HT-29 (cell line): ENCODE results near the gene ELP6. TPM values are rescaled to one million over a fixed set of nuclear protein-coding genes. Genes with fewer than 3 reads are reported as not detected.
"Not testable (repeated sequence)": the region's sequence is repeated elsewhere in the genome, so short reads cannot be mapped to it uniquely, and the experiment has no call there.

Experiments
- DNase-seq: peaks from one replicate; pipeline ENCODE4 v3.0.0-alpha.2; 2015; ENCODE audit warnings: low spot score
- small RNA-seq: library from RNA; depleted of rRNA; stranded (forward); fragments of <200 nt; gene quantifications from one replicate; pipeline ENCODE3, GENCODE V24; 2014
- total RNA-seq: library from RNA; depleted of rRNA; stranded (reverse); fragments of >200 nt; shearing (Covaris generic); gene quantifications from 2 replicates; pipeline ENCODE4 v1.2.3, GENCODE V29; 2014; rRNA removed

ELP6 gene
- total RNA-seq, 1 experiment from 2014 or later = 41.2 TPM

GRCh38 chr3:47464588-47464987 lies 48.9 kb downstream of the ELP6 start:
- DNase-seq = no peak

GRCh38 chr3:47459534-47460085 lies 53.9 kb downstream of the ELP6 start:
- not testable (repeated sequence) for DNase-seq

GRCh38 chr3:47456984-47457383 lies 56.5 kb downstream of the ELP6 start:
- DNase-seq = no peak

GRCh38 chr3:47455806-47456452 lies 57.6 kb downstream of the ELP6 start:
- no peak for DNase-seq

- DNase-seq = no peak
Observed at GRCh38 chr3:47452453-47453215, 60.9 kb downstream of the ELP6 start.

Small RNA genes lying within 50 kb of the gene (small RNA-seq; reads per million reads assigned to genes)
- gene AC099778.2 = not detected
- not detected for gene RN7SL870P

Other genes with a start within 250 kb of the ELP6 start
- gene KIF9, start 230.9 kb downstream of the ELP6 start, total RNA-seq = 28.7 and 31.7 TPM in 2 replicates
- 11.5 TPM in 2 replicates for gene KLHL18, start 230.8 kb downstream of the ELP6 start, total RNA-seq
- gene PTPN23, start 132.7 kb downstream of the ELP6 start, total RNA-seq = 13.9 and 16.6 TPM in 2 replicates
- gene SCAP, start 37.8 kb downstream of the ELP6 start, total RNA-seq = 83.0 and 88.1 TPM in 2 replicates
- gene CSPG5, start 65.2 kb upstream of the ELP6 start, total RNA-seq = 1.2 and 2.1 TPM in 2 replicates